WTC11 (cell line): ENCODE measurements around the gene CRYGS. TPM values are rescaled to one million over a fixed set of nuclear protein-coding genes. Genes with fewer than 3 reads are reported as not detected.

Experiments used
- ATAC-seq: fragments of 200-7000 bp; cut with Tn5 transposase; 2 replicates; pipeline ENCODE4 v1.10.0; 2021; ENCODE audit warnings: mild to moderate bottlenecking, moderate library complexity
- CTCF ChIA-PET: fragments of 300-600 bp; sonication (Branson Sonifier 250); formaldehyde crosslinking; loops from one replicate; lab custom pipeline; 2021; ENCODE audit warnings: antibody characterized with exemption; lab: Charles Lee
- POLR2A ChIA-PET: fragments of 350-600 bp; sonication (Branson Sonifier 250); formaldehyde crosslinking; loops from one replicate; lab custom pipeline; 2021; ENCODE audit warnings: antibody characterized with exemption; lab: Charles Lee
- DNase-seq: peaks from one replicate; pipeline ENCODE4 v3.0.0; 2021; ENCODE audit warnings: low spot score
- H3K27ac Mint-ChIP-seq: 2 replicates; pipeline ENCODE4 v1.8.0; 2021; ENCODE audit warnings: mixed read lengths
- H3K27me3 Mint-ChIP-seq: 2 replicates; pipeline ENCODE4 v1.8.0; 2021; ENCODE audit warnings: low read depth, mild to moderate bottlenecking, moderate library complexity, mixed read lengths
- H3K36me3 Mint-ChIP-seq: 2 replicates; pipeline ENCODE4 v1.8.0; 2021; ENCODE audit warnings: mixed read lengths
- H3K4me1 Mint-ChIP-seq: 2 replicates; pipeline ENCODE4 v1.8.0; 2022; ENCODE audit warnings: mixed read lengths
- H3K4me3 Mint-ChIP-seq: 2 replicates; pipeline ENCODE4 v1.8.0; 2021; ENCODE audit warnings: mild to moderate bottlenecking, moderate library complexity, mixed read lengths
- H3K9me3 Mint-ChIP-seq: 2 replicates; pipeline ENCODE4 v1.8.0; 2021; ENCODE audit warnings: mixed read lengths
- ATF2 ChIP-seq: sonication (generic); formaldehyde crosslinking; IDR thresholded peaks from 2 replicates; pipeline ENCODE4 v1.8.1; 2022; ENCODE audit warnings: low read depth, missing genetic modification reagents, borderline replicate concordance
- CREB1 ChIP-seq: sonication (generic); formaldehyde crosslinking; IDR thresholded peaks from 2 replicates; pipeline ENCODE4 v1.8.0; 2023; ENCODE audit warnings: mild to moderate bottlenecking, missing genetic modification reagents
- ETV6 ChIP-seq: sonication (generic); formaldehyde crosslinking; IDR thresholded peaks from 2 replicates; pipeline ENCODE4 v1.8.1; 2022; ENCODE audit warnings: mild to moderate bottlenecking, missing genetic modification reagents
- FOXP1 ChIP-seq: sonication (generic); formaldehyde crosslinking; IDR thresholded peaks from 2 replicates; pipeline ENCODE4 v1.8.0; 2022; ENCODE audit warnings: missing genetic modification reagents, mild to moderate bottlenecking, moderate library complexity, borderline replicate concordance
- FOXP4 ChIP-seq: sonication (generic); formaldehyde crosslinking; IDR thresholded peaks from 2 replicates; pipeline ENCODE4 v1.8.0; 2022; ENCODE audit warnings: mild to moderate bottlenecking, missing genetic modification reagents
- GABPB1 ChIP-seq: sonication (generic); formaldehyde crosslinking; IDR thresholded peaks from 2 replicates; pipeline ENCODE4 v1.8.1; 2023; ENCODE audit warnings: mild to moderate bottlenecking, missing genetic modification reagents
- GRHL2 ChIP-seq: fragments of 250-450 bp; sonication (Bioruptor Pico); IDR thresholded peaks from 2 replicates; pipeline ENCODE4 v1.8.0; 2022; ENCODE audit warnings: mild to moderate bottlenecking, moderate library complexity; ENCODE audit not compliant: insufficient replicate concordance, severe bottlenecking
- HMGA2 ChIP-seq: fragments of 250-450 bp; sonication (Bioruptor Pico); IDR thresholded peaks from 2 replicates; pipeline ENCODE4 v1.4.0; 2021; ENCODE audit warnings: mild to moderate bottlenecking, moderate library complexity
- MYBL2 ChIP-seq: sonication (generic); formaldehyde crosslinking; IDR thresholded peaks from 2 replicates; pipeline ENCODE4 v1.8.1; 2023; ENCODE audit warnings: mild to moderate bottlenecking, moderate library complexity, missing genetic modification reagents
- NR1H2 ChIP-seq: sonication (generic); formaldehyde crosslinking; IDR thresholded peaks from 2 replicates; pipeline ENCODE4 v1.9.0; 2021; ENCODE audit warnings: mild to moderate bottlenecking, moderate library complexity, missing genetic modification reagents
- PRRX2 ChIP-seq: fragments of 250-450 bp; sonication (Bioruptor Pico); IDR thresholded peaks from 2 replicates; pipeline ENCODE4 v1.8.0; 2021; ENCODE audit warnings: mild to moderate bottlenecking
- TCF7 ChIP-seq: sonication (generic); formaldehyde crosslinking; IDR thresholded peaks from 2 replicates; pipeline ENCODE4 v1.8.0; 2022; ENCODE audit warnings: mild to moderate bottlenecking, low read depth, missing genetic modification reagents, moderate library complexity
- ZBTB21 ChIP-seq: sonication (generic); formaldehyde crosslinking; IDR thresholded peaks from 2 replicates; pipeline ENCODE4 v1.8.1; 2023; ENCODE audit warnings: mild to moderate bottlenecking, missing genetic modification reagents, borderline replicate concordance
- ZBTB43 ChIP-seq: sonication (generic); formaldehyde crosslinking; IDR thresholded peaks from 2 replicates; pipeline ENCODE4 v1.8.1; 2023; ENCODE audit warnings: mild to moderate bottlenecking, missing genetic modification reagents
- total RNA-seq: library from RNA; stranded (reverse); gene quantifications from 3 replicates; pipeline ENCODE4 v1.2.3, GENCODE V29; 2021
- TF ChIP-seq, protein P1 (sequence below): sonication (generic); formaldehyde crosslinking; IDR thresholded peaks from 2 replicates; pipeline ENCODE4 v1.8.1; 2022; ENCODE audit warnings: mild to moderate bottlenecking, moderate library complexity, missing genetic modification reagents
- TF ChIP-seq, protein P2 (sequence below): fragments of 200-600 bp; IDR thresholded peaks from 2 replicates; pipeline ENCODE4 v1.8.0; 2022; ENCODE audit warnings: antibody characterized with exemption
- TF ChIP-seq, protein P3 (sequence below): fragments of 250-450 bp; sonication (Bioruptor Pico); IDR thresholded peaks from 2 replicates; pipeline ENCODE4 v1.9.0; 2021; ENCODE audit warnings: mild to moderate bottlenecking
- TF ChIP-seq, protein P4 (sequence below): fragments of 250-450 bp; sonication (Bioruptor Pico); IDR thresholded peaks from 2 replicates; pipeline ENCODE4 v1.9.0; 2021; ENCODE audit warnings: mild to moderate bottlenecking, borderline replicate concordance
- TF ChIP-seq, protein P5 (sequence below): sonication (generic); formaldehyde crosslinking; IDR thresholded peaks from 2 replicates; pipeline ENCODE4 v1.8.0; 2023; ENCODE audit warnings: mild to moderate bottlenecking, missing genetic modification reagents

The CRYGS gene
- total RNA-seq, 1 experiment from 2014 or later = 1.7 TPM

DNA sequence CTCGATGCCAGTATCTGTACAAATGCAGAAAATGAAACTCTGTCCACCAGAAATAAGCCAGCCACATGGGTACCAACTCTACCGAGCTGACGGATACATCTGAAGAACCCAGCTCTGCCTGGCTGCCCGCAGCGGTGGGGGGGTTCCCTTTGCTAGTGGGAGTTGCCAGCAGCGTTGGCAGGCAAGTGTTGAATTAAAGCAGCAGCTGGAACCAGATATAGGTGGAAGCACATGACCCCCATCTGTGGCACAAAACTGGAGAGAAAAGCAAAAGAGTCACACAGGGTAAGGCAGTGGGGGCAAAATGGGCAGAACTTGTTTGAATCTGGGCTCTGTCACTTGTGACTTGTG is 17.9 kb downstream of the CRYGS start:
- TF ChIP-seq GABPB1 (CRISPR knock-in tag) = no peak
- no peak for TF ChIP-seq ZBTB21
- no peak for TF ChIP-seq ZBTB43 (CRISPR knock-in tag)
- no peak for TF ChIP-seq TCF7
- TF ChIP-seq, protein P1, sequence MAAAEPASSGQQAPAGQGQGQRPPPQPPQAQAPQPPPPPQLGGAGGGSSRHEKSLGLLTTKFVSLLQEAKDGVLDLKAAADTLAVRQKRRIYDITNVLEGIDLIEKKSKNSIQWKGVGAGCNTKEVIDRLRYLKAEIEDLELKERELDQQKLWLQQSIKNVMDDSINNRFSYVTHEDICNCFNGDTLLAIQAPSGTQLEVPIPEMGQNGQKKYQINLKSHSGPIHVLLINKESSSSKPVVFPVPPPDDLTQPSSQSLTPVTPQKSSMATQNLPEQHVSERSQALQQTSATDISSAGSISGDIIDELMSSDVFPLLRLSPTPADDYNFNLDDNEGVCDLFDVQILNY = no peak
- no peak for TF ChIP-seq CREB1 (CRISPR knock-in tag)
- TF ChIP-seq, protein P2, sequence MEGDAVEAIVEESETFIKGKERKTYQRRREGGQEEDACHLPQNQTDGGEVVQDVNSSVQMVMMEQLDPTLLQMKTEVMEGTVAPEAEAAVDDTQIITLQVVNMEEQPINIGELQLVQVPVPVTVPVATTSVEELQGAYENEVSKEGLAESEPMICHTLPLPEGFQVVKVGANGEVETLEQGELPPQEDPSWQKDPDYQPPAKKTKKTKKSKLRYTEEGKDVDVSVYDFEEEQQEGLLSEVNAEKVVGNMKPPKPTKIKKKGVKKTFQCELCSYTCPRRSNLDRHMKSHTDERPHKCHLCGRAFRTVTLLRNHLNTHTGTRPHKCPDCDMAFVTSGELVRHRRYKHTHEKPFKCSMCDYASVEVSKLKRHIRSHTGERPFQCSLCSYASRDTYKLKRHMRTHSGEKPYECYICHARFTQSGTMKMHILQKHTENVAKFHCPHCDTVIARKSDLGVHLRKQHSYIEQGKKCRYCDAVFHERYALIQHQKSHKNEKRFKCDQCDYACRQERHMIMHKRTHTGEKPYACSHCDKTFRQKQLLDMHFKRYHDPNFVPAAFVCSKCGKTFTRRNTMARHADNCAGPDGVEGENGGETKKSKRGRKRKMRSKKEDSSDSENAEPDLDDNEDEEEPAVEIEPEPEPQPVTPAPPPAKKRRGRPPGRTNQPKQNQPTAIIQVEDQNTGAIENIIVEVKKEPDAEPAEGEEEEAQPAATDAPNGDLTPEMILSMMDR = no peak
- no peak for TF ChIP-seq MYBL2 (CRISPR knock-in tag)
- no peak for TF ChIP-seq NR1H2 (CRISPR knock-in tag)
- TF ChIP-seq FOXP1 = no peak
- no peak for TF ChIP-seq GRHL2
- TF ChIP-seq, protein P3, sequence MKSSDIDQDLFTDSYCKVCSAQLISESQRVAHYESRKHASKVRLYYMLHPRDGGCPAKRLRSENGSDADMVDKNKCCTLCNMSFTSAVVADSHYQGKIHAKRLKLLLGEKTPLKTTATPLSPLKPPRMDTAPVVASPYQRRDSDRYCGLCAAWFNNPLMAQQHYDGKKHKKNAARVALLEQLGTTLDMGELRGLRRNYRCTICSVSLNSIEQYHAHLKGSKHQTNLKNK (CRISPR knock-in tag) = no peak
- TF ChIP-seq, protein P4, sequence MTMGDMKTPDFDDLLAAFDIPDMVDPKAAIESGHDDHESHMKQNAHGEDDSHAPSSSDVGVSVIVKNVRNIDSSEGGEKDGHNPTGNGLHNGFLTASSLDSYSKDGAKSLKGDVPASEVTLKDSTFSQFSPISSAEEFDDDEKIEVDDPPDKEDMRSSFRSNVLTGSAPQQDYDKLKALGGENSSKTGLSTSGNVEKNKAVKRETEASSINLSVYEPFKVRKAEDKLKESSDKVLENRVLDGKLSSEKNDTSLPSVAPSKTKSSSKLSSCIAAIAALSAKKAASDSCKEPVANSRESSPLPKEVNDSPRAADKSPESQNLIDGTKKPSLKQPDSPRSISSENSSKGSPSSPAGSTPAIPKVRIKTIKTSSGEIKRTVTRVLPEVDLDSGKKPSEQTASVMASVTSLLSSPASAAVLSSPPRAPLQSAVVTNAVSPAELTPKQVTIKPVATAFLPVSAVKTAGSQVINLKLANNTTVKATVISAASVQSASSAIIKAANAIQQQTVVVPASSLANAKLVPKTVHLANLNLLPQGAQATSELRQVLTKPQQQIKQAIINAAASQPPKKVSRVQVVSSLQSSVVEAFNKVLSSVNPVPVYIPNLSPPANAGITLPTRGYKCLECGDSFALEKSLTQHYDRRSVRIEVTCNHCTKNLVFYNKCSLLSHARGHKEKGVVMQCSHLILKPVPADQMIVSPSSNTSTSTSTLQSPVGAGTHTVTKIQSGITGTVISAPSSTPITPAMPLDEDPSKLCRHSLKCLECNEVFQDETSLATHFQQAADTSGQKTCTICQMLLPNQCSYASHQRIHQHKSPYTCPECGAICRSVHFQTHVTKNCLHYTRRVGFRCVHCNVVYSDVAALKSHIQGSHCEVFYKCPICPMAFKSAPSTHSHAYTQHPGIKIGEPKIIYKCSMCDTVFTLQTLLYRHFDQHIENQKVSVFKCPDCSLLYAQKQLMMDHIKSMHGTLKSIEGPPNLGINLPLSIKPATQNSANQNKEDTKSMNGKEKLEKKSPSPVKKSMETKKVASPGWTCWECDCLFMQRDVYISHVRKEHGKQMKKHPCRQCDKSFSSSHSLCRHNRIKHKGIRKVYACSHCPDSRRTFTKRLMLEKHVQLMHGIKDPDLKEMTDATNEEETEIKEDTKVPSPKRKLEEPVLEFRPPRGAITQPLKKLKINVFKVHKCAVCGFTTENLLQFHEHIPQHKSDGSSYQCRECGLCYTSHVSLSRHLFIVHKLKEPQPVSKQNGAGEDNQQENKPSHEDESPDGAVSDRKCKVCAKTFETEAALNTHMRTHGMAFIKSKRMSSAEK (CRISPR knock-in tag) = no peak
- TF ChIP-seq PRRX2 (CRISPR knock-in tag) = no peak
- TF ChIP-seq HMGA2 (CRISPR knock-in tag) = no peak
- TF ChIP-seq ATF2 (CRISPR knock-in tag) = no peak
- TF ChIP-seq, protein P5, sequence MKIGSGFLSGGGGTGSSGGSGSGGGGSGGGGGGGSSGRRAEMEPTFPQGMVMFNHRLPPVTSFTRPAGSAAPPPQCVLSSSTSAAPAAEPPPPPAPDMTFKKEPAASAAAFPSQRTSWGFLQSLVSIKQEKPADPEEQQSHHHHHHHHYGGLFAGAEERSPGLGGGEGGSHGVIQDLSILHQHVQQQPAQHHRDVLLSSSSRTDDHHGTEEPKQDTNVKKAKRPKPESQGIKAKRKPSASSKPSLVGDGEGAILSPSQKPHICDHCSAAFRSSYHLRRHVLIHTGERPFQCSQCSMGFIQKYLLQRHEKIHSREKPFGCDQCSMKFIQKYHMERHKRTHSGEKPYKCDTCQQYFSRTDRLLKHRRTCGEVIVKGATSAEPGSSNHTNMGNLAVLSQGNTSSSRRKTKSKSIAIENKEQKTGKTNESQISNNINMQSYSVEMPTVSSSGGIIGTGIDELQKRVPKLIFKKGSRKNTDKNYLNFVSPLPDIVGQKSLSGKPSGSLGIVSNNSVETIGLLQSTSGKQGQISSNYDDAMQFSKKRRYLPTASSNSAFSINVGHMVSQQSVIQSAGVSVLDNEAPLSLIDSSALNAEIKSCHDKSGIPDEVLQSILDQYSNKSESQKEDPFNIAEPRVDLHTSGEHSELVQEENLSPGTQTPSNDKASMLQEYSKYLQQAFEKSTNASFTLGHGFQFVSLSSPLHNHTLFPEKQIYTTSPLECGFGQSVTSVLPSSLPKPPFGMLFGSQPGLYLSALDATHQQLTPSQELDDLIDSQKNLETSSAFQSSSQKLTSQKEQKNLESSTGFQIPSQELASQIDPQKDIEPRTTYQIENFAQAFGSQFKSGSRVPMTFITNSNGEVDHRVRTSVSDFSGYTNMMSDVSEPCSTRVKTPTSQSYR = no peak
- no peak for TF ChIP-seq FOXP4
- no peak for TF ChIP-seq ETV6 (CRISPR knock-in tag)

More for the DNA sequence above, 17.9 kb downstream of the CRYGS start:
- ATAC-seq (no peak), DNase-seq (no peak)
- H3K27me3 Mint-ChIP-seq = no peaks in the 10 kb centered on the region; the same call in 1 of the 2 replicates
- no peak overlapping the region for H3K4me3 Mint-ChIP-seq
- no peaks in the 10 kb centered on the region for H3K9me3 Mint-ChIP-seq
- H3K4me1 Mint-ChIP-seq = peaks cover 21% of the 10 kb centered on the region
- ChIA-PET CTCF (interaction anchor here (1.5 to 2.0 kb wide), 2 partner anchors 15 to 264 kb away, joined by 5 to 6 read pairs; no protein-coding TSS in a partner anchor), POLR2A (interaction anchor here (0.5 kb wide), 1 partner anchor 704 kb away, joined by 3 read pairs; no protein-coding TSS in a partner anchor)
- H3K36me3 Mint-ChIP-seq = no peaks in the 10 kb centered on the region
- no peak overlapping the region for H3K27ac Mint-ChIP-seq
